Measurements from ENCODE around the gene CA4. TPM values are rescaled to one million over a fixed set of nuclear protein-coding genes. Genes with fewer than 3 reads are reported as not detected.

The CA4 gene
- polyA plus RNA-seq: 10.5 TPM in 1 of 2 replicates, not detected in the other

DNA sequence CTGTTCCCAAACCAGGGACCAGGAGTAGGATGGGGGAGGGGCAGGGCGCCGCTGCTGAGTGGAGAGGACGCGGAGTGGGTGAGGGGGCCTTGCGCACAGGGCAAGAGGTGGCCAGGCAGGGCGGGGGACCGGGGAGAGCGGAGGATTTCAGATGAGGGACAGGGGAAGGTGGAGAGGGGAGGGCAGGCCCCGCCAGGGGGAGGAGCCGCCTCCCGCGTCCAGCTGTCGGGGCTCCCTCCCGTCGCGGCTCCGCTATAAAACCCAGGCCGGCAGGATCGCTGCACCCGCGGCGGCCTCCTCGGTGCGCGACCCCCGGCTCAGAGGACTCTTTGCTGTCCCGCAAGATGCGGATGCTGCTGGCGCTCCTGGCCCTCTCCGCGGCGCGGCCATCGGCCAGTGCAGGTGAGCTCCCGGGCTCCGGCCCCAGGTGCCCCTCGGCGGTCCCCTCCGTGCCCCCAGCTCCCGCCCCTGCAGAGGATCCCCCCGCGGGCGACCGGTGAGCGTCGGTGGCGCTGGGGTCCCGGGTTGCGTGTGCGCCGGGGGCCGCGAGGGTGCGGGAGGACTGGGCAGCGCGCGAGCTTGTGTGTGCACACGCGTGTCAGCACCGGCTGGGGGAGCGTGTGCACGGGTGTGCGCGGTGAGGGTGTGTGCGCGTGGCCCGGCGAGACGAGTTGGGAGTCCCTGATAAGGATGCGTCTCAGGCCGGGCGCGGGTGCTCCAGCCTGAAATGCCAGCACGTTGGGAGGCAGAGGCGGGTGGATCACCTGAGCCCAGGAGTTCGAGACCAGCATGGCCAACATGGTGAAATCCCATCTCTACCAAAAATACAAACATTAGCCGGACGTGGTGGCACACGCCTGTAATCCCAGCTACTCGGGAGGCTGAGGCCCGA lies at the start of gene CA4:
TSS of gene CA4 (plus strand) at position 283 of the 892 bp plus-strand sequence. CDS start at position 345, 62 bp downstream.

Other genes starting within 250 kb of the CA4 start
- gene RNFT1, start 185.2 kb upstream of the CA4 start, polyA plus RNA-seq: 12.6 and 22.1 TPM in 2 replicates
- gene HEATR6, start 71.1 kb upstream of the CA4 start, polyA plus RNA-seq: 7.4 and 16.2 TPM in 2 replicates
- 19.4 and 21.2 TPM in 2 replicates for gene USP32, start 242.2 kb downstream of the CA4 start, polyA plus RNA-seq